Fibroblast of lung (primary cell): Measurements from ENCODE around the gene TUBA4B. TPM values are rescaled to one million over a fixed set of nuclear protein-coding genes. Genes with fewer than 3 reads are reported as not detected.

Experiments
- DNase-seq, 2 donors: peaks; one replicate each; pipeline versions ENCODE4 v3.0.0 to v3.0.0-alpha.2; 2010; ENCODE audit warnings: low read depth in 2 of 2
- H2AFZ ChIP-seq: 2 replicates; pipeline ENCODE4 v1.5.1; 2012; ENCODE audit warnings: low read length, control low read depth, inconsistent platforms
- H3K27ac ChIP-seq: 2 replicates; pipeline ENCODE4 v1.5.1; 2011; ENCODE audit warnings: low read length, control low read depth; ENCODE audit not compliant: insufficient read depth
- H3K27me3 ChIP-seq: 2 replicates; pipeline ENCODE4 v1.5.1; 2011; ENCODE audit warnings: mild to moderate bottlenecking, low read length; ENCODE audit not compliant: control insufficient read depth, insufficient read depth
- H3K36me3 ChIP-seq: 2 replicates; pipeline ENCODE4 v1.5.1; 2011; ENCODE audit warnings: low read length; ENCODE audit not compliant: control insufficient read depth, insufficient read depth
- H3K4me1 ChIP-seq: 2 replicates; pipeline ENCODE4 v1.5.1; 2011; ENCODE audit warnings: low read length; ENCODE audit not compliant: control insufficient read depth, insufficient read depth; ENCODE audit errors: extremely low read depth
- H3K4me2 ChIP-seq: 2 replicates; pipeline ENCODE4 v1.5.1; 2011; ENCODE audit warnings: low read length, control low read depth; ENCODE audit not compliant: insufficient read depth; ENCODE audit errors: extremely low read depth
- H3K4me3 ChIP-seq, 4 experiments: fragments of 200-600 bp in 1 of 4; sonication (generic) in 1 of 4; replicated peaks in 1 of 4; 2 replicates each; pipeline ENCODE4 v1.5.1; 2011 to 2016; ENCODE audit warnings: low read length in 4 of 4, low read depth in 3 of 4, mild to moderate bottlenecking in 3 of 4, control low read depth in 2 of 4, inconsistent platforms in 1 of 4, mixed read lengths in 1 of 4; ENCODE audit not compliant: insufficient read depth in 1 of 4; ENCODE audit errors: control extremely low read depth in 1 of 4
- H3K79me2 ChIP-seq: 2 replicates; pipeline ENCODE4 v1.5.1; 2012; ENCODE audit warnings: mild to moderate bottlenecking, low read length, inconsistent platforms; ENCODE audit not compliant: control insufficient read depth, insufficient read depth
- H3K9ac ChIP-seq: 2 replicates; pipeline ENCODE4 v1.5.1; 2011; ENCODE audit warnings: mild to moderate bottlenecking, low read length, control low read depth; ENCODE audit not compliant: insufficient read depth
- H3K9me3 ChIP-seq: 2 replicates; pipeline ENCODE4 v1.5.1; 2012; ENCODE audit warnings: low read depth, low read length; ENCODE audit not compliant: control insufficient read depth, insufficient read depth
- H4K20me1 ChIP-seq: 2 replicates; pipeline ENCODE4 v1.5.1; 2011; ENCODE audit warnings: low read length; ENCODE audit not compliant: control insufficient read depth, insufficient read depth; ENCODE audit errors: extremely low read depth
- CTCF ChIP-seq, 2 donors: IDR thresholded peaks in 1 of 2; conservative IDR thresholded peaks in 1 of 2; 1 replicate in 1 of 2; 2 replicates in 1 of 2; pipeline ENCODE4 v1.5.1; 2011 to 2012; ENCODE audit warnings: low read length in 2 of 2, control low read depth in 1 of 2, inconsistent platforms in 1 of 2, low read depth in 1 of 2, mild to moderate bottlenecking in 1 of 2
- EZH2 ChIP-seq: IDR thresholded peaks from 2 replicates; pipeline ENCODE4 v1.5.1; 2012; ENCODE audit warnings: low read length, control low read depth, mild to moderate bottlenecking; ENCODE audit errors: missing control alignments
- polyA plus RNA-seq, 2 donors: library from polyadenylated mRNA; depleted of rRNA in 1 of 2; stranded (reverse) in 1 of 2; unstranded in 1 of 2; fragments of >200 nt; gene quantifications; 2 replicates each; pipeline ENCODE4 v1.2.1, GENCODE V29; 2011 to 2012; ENCODE audit warnings: missing spikeins in 1 of 2
- total RNA-seq: library from RNA; depleted of rRNA; stranded (reverse); fragments of >200 nt; gene quantifications from 2 replicates; pipeline ENCODE4 v1.2.1, GENCODE V29; 2014

The TUBA4B gene
- total and polyA plus RNA-seq, 2 donors (not counting 1 experiment from before 2014, with no cell fraction given), result not detected

DNA sequence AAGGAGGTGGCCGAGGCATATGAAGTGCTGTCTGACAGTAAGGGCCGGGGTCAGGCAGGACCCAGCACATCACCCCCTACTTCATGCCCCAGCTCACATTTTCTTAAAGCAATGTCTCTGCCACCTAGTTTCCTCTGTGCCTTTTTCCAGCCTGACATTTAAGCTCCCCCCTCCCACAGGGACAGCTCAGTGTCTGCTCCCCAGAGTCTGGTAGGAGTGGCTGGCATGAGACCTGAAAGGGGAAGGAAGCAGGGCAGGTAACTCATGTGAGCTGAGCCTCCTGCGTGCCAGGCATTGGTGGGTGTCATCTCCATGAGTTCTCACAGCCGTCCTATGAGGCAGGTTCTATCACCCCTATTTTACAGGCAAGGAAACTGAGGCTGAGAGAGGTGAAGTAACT is 27.6 kb downstream of the TUBA4B start:
- H3K4me3 ChIP-seq, result peak overlapping the region in 2 of 4 experiments; percentile 75 to 80
- no peak overlapping the region for H2AFZ ChIP-seq
- no peak for DNase-seq
- TF ChIP-seq EZH2 (no peak), CTCF (conservative IDR thresholded peaks at IDR 0.05 in 1 of 2, IDR thresholded peaks at IDR 0.05 in 1 of 2; ENCODE audit: low read depth in 1 of 2, low read length in 2 of 2) (no peak)
- H3K27me3 ChIP-seq, result no peaks in the 10 kb centered on the region
- peaks cover 28% of the 10 kb centered on the region for H3K36me3 ChIP-seq
- no peaks in the 10 kb centered on the region for H4K20me1 ChIP-seq
- peaks cover 17% of the 10 kb centered on the region for H3K4me1 ChIP-seq
- peaks cover 8% of the 10 kb centered on the region for H3K79me2 ChIP-seq
- no peaks in the 10 kb centered on the region for H3K9me3 ChIP-seq
- peak overlapping the region; percentile 98 for H3K9ac ChIP-seq
- peak overlapping the region; percentile 100 for H3K4me2 ChIP-seq
- peak overlapping the region; percentile 91 for H3K27ac ChIP-seq

DNA sequence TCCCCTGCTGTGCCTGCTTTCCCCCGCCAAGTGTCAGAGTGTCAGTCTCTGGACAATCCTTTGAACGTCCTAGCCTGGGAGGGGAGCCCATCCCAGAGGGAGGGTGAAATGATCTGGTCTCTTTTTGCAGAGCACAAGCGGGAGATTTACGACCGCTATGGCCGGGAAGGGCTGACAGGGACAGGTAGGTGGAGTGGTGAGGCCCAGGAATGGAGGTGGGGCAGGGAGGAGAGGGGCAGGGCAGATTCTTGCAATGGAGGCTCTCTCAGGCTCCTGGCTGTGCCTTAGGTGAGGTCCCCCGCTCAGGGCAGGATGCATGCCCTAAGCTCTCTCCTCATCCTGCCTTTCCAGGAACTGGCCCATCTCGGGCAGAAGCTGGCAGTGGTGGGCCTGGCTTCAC is 28.5 kb downstream of the TUBA4B start:
- Histone ChIP-seq H3K79me2 (peaks cover 8% of the 10 kb centered on the region), H4K20me1 (no peaks in the 10 kb centered on the region), H3K4me1 (peaks cover 23% of the 10 kb centered on the region), H2AFZ (no peak overlapping the region), H3K27ac (no peak overlapping the region), H3K36me3 (peaks cover 28% of the 10 kb centered on the region), H3K9ac (no peak overlapping the region), H3K4me2 (no peak overlapping the region), H3K9me3 (no peaks in the 10 kb centered on the region), H3K4me3 (no peak overlapping the region), H3K27me3 (no peaks in the 10 kb centered on the region)
- no peak for DNase-seq
- TF ChIP-seq EZH2 (no peak), CTCF (conservative IDR thresholded peaks at IDR 0.05 in 1 of 2, IDR thresholded peaks at IDR 0.05 in 1 of 2; ENCODE audit: low read depth in 1 of 2, low read length in 2 of 2) (no peak)

DNA sequence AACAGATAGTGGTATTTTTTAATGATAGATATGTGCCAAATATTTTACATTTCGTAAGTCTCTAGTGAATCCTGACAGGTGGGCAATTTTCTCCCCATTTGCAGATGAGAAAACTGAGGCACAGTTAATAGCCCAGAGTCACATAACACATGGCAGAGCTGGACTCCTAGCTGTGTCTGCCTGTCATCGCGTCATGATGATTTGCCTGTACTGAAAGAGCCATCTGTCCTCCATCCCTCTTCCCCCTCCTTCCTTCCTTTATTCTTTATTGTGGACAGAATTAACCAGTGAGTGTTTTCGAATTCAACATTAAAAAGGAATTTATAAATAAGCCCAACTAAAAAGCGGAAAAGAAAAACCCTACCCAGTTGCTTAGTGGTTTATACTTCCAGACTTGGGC is 29.3 kb downstream of the TUBA4B start:
- no peak for TF ChIP-seq CTCF (conservative IDR thresholded peaks at IDR 0.05 in 1 of 2, IDR thresholded peaks at IDR 0.05 in 1 of 2; ENCODE audit: low read depth in 1 of 2, low read length in 2 of 2)
- TF ChIP-seq EZH2, result no peak
- Histone ChIP-seq H3K9me3 (no peaks in the 10 kb centered on the region), H3K9ac (no peak overlapping the region), H2AFZ (no peak overlapping the region), H3K4me3 (no peak overlapping the region), H3K27me3 (no peaks in the 10 kb centered on the region), H3K79me2 (peaks cover 8% of the 10 kb centered on the region), H3K36me3 (peaks cover 30% of the 10 kb centered on the region), H3K4me2 (no peak overlapping the region), H3K27ac (no peak overlapping the region), H3K4me1 (peaks cover 23% of the 10 kb centered on the region), H4K20me1 (no peaks in the 10 kb centered on the region)
- DNase-seq, result no peak
